Fibroblast of lung (primary cell): Measurements from ENCODE around the gene TBC1D21. TPM values are rescaled to one million over a fixed set of nuclear protein-coding genes. Genes with fewer than 3 reads are reported as not detected.
A peak's percentile ranks its signal among the peaks of the same experiment; 100 is the strongest.

Experiments used
- DNase-seq, 2 donors: peaks; one replicate each; pipeline versions ENCODE4 v3.0.0 to v3.0.0-alpha.2; 2010; ENCODE audit warnings: low read depth in 2 of 2
- H2AFZ ChIP-seq: 2 replicates; pipeline ENCODE4 v1.5.1; 2012; ENCODE audit warnings: low read length, control low read depth, inconsistent platforms
- H3K27ac ChIP-seq: 2 replicates; pipeline ENCODE4 v1.5.1; 2011; ENCODE audit warnings: low read length, control low read depth; ENCODE audit not compliant: insufficient read depth
- H3K27me3 ChIP-seq: 2 replicates; pipeline ENCODE4 v1.5.1; 2011; ENCODE audit warnings: mild to moderate bottlenecking, low read length; ENCODE audit not compliant: control insufficient read depth, insufficient read depth
- H3K36me3 ChIP-seq: 2 replicates; pipeline ENCODE4 v1.5.1; 2011; ENCODE audit warnings: low read length; ENCODE audit not compliant: control insufficient read depth, insufficient read depth
- H3K4me1 ChIP-seq: 2 replicates; pipeline ENCODE4 v1.5.1; 2011; ENCODE audit warnings: low read length; ENCODE audit not compliant: control insufficient read depth, insufficient read depth; ENCODE audit errors: extremely low read depth
- H3K4me2 ChIP-seq: 2 replicates; pipeline ENCODE4 v1.5.1; 2011; ENCODE audit warnings: low read length, control low read depth; ENCODE audit not compliant: insufficient read depth; ENCODE audit errors: extremely low read depth
- H3K4me3 ChIP-seq, 4 experiments: fragments of 200-600 bp in 1 of 4; sonication (generic) in 1 of 4; replicated peaks in 1 of 4; 2 replicates each; pipeline ENCODE4 v1.5.1; 2011 to 2016; ENCODE audit warnings: low read length in 4 of 4, low read depth in 3 of 4, mild to moderate bottlenecking in 3 of 4, control low read depth in 2 of 4, inconsistent platforms in 1 of 4, mixed read lengths in 1 of 4; ENCODE audit not compliant: insufficient read depth in 1 of 4; ENCODE audit errors: control extremely low read depth in 1 of 4
- H3K79me2 ChIP-seq: 2 replicates; pipeline ENCODE4 v1.5.1; 2012; ENCODE audit warnings: mild to moderate bottlenecking, low read length, inconsistent platforms; ENCODE audit not compliant: control insufficient read depth, insufficient read depth
- H3K9ac ChIP-seq: 2 replicates; pipeline ENCODE4 v1.5.1; 2011; ENCODE audit warnings: mild to moderate bottlenecking, low read length, control low read depth; ENCODE audit not compliant: insufficient read depth
- H3K9me3 ChIP-seq: 2 replicates; pipeline ENCODE4 v1.5.1; 2012; ENCODE audit warnings: low read depth, low read length; ENCODE audit not compliant: control insufficient read depth, insufficient read depth
- H4K20me1 ChIP-seq: 2 replicates; pipeline ENCODE4 v1.5.1; 2011; ENCODE audit warnings: low read length; ENCODE audit not compliant: control insufficient read depth, insufficient read depth; ENCODE audit errors: extremely low read depth
- EZH2 ChIP-seq: IDR thresholded peaks from 2 replicates; pipeline ENCODE4 v1.5.1; 2012; ENCODE audit warnings: low read length, control low read depth, mild to moderate bottlenecking; ENCODE audit errors: missing control alignments
- polyA plus RNA-seq, 2 donors: library from polyadenylated mRNA; depleted of rRNA in 1 of 2; stranded (reverse) in 1 of 2; unstranded in 1 of 2; fragments of >200 nt; gene quantifications; 2 replicates each; pipeline ENCODE4 v1.2.1, GENCODE V29; 2011 to 2012; ENCODE audit warnings: missing spikeins in 1 of 2
- total RNA-seq: library from RNA; depleted of rRNA; stranded (reverse); fragments of >200 nt; gene quantifications from 2 replicates; pipeline ENCODE4 v1.2.1, GENCODE V29; 2014
- TF ChIP-seq, protein P1 (sequence below), 2 donors: IDR thresholded peaks in 1 of 2; conservative IDR thresholded peaks in 1 of 2; 1 replicate in 1 of 2; 2 replicates in 1 of 2; pipeline ENCODE4 v1.5.1; 2011 to 2012; ENCODE audit warnings: low read length in 2 of 2, control low read depth in 1 of 2, inconsistent platforms in 1 of 2, low read depth in 1 of 2, mild to moderate bottlenecking in 1 of 2

The TBC1D21 gene
- total and polyA plus RNA-seq, 2 donors (not counting 1 experiment from before 2014, with no cell fraction given), result not detected

DNA sequence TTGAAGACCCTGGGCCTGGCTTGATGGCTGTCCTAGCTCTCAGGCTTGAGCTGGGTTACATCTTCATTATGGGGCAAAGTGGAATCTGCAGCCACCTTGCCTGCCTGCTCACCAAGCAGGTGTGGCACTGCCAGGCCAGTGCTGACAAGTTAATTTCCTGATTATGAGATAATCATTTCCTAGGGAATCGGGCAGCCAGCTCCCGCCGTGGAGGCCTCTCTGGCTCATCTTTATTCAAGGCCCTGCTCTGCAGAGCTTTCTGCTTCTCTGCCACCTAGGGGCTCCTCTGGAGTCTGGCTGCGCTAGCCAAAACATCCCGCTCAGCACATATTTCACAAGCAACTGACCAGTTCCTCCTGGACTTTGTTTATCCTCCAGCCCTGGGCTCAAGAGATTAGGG lies 62.8 kb downstream of the TBC1D21 start:
- H3K27ac ChIP-seq, result no peak overlapping the region

DNA sequence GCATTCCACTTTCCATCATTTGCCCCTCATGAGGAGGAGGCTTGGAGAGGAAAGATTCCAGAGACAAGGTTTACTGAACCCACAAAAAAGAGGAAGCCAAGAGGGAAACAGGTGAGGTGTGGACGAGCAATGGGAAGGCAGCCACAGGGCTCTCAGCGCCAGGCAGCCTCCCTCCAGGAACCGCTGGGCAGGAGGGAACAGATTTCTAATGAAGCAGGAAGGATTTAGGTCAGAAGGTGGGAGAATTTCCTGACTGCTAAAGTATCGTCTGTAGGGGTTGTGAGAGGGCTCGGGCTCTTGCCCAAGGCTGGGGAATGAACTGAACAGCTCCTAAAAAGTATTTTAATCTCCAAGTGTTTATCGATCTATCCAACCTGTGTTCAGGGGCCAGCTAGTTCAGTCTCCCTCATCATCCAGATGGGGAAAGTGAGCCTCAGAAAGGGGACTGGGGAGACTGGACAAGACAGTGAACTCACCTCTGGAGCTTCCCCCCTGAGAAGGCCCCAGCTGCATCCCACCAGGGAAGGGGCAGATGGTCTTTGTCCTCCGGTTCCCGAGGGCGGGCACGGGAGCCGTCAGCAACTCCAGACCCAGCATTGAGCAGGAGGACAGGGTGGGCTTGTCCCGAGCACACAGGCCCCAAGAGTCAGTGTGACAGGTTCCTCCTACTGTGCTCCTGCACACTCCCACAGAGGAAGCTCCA lies 63.4 kb downstream of the TBC1D21 start:
- Histone ChIP-seq H3K4me2 (peak overlapping the region; percentile 8), H3K4me3 (no peak overlapping the region), H3K9me3 (no peaks in the 10 kb centered on the region), H3K27me3 (no peaks in the 10 kb centered on the region), H3K36me3 (peaks cover 3% of the 10 kb centered on the region), H2AFZ (no peak overlapping the region), H3K9ac (no peak overlapping the region), H3K4me1 (peaks cover 22% of the 10 kb centered on the region), H3K27ac (no peak overlapping the region), H4K20me1 (no peaks in the 10 kb centered on the region), H3K79me2 (peaks cover 57% of the 10 kb centered on the region)
- DNase-seq, result no peak
- TF ChIP-seq EZH2, result no peak

More for the DNA sequence above, 62.8 kb downstream of the TBC1D21 start:
- H3K27me3 ChIP-seq, result no peaks in the 10 kb centered on the region
- H3K79me2 ChIP-seq, result peaks cover 63% of the 10 kb centered on the region
- H2AFZ ChIP-seq, result no peak overlapping the region
- H3K4me3 ChIP-seq, result no peak overlapping the region
- H3K36me3 ChIP-seq, result peaks cover 3% of the 10 kb centered on the region
- no peaks in the 10 kb centered on the region for H4K20me1 ChIP-seq
- H3K9me3 ChIP-seq, result no peaks in the 10 kb centered on the region
- H3K4me2 ChIP-seq, result no peak overlapping the region
- no peak overlapping the region for H3K9ac ChIP-seq
- peak; percentile 54 to 76 for DNase-seq
- H3K4me1 ChIP-seq, result peaks cover 20% of the 10 kb centered on the region
- no peak for TF ChIP-seq EZH2
- TF ChIP-seq, protein P1, sequence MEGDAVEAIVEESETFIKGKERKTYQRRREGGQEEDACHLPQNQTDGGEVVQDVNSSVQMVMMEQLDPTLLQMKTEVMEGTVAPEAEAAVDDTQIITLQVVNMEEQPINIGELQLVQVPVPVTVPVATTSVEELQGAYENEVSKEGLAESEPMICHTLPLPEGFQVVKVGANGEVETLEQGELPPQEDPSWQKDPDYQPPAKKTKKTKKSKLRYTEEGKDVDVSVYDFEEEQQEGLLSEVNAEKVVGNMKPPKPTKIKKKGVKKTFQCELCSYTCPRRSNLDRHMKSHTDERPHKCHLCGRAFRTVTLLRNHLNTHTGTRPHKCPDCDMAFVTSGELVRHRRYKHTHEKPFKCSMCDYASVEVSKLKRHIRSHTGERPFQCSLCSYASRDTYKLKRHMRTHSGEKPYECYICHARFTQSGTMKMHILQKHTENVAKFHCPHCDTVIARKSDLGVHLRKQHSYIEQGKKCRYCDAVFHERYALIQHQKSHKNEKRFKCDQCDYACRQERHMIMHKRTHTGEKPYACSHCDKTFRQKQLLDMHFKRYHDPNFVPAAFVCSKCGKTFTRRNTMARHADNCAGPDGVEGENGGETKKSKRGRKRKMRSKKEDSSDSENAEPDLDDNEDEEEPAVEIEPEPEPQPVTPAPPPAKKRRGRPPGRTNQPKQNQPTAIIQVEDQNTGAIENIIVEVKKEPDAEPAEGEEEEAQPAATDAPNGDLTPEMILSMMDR (conservative IDR thresholded peaks at IDR 0.05 in 1 of 2, IDR thresholded peaks at IDR 0.05 in 1 of 2; ENCODE audit: low read depth in 1 of 2, low read length in 2 of 2), result peak; percentile 39 to 56

DNA sequence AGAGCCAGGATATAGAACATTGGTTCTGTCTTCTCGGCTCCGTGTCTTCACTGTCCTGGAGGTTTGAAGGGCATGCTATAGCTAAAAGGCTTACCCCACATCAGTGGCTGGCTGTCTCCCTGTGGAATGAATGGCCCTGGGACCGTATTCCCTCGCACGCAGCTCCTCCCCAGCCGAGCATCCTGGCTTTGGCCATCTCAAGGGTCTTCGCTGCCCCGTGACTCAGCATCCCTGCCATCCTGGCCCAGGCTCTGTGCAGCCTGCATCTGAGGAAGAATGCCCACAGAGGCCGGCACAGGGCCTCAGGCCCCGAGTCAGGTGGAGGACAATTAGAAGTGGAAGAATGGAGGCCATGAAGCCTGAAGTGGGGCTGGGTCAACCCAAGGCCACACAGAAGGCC lies 63.9 kb downstream of the TBC1D21 start:
- peaks cover 53% of the 10 kb centered on the region for H3K79me2 ChIP-seq
- H3K27me3 ChIP-seq, result no peaks in the 10 kb centered on the region
- DNase-seq, result no peak
- peaks cover 2% of the 10 kb centered on the region for H3K36me3 ChIP-seq
- H3K9me3 ChIP-seq, result no peaks in the 10 kb centered on the region
- no peak overlapping the region for H3K4me2 ChIP-seq
- TF ChIP-seq, protein P1 (conservative IDR thresholded peaks at IDR 0.05 in 1 of 2, IDR thresholded peaks at IDR 0.05 in 1 of 2; ENCODE audit: low read depth in 1 of 2, low read length in 2 of 2), result no peak
- TF ChIP-seq EZH2, result no peak
- H2AFZ ChIP-seq, result no peak overlapping the region
- H3K27ac ChIP-seq, result no peak overlapping the region
- no peak overlapping the region for H3K4me3 ChIP-seq
- no peaks in the 10 kb centered on the region for H4K20me1 ChIP-seq
- no peak overlapping the region for H3K9ac ChIP-seq
- H3K4me1 ChIP-seq, result peaks cover 22% of the 10 kb centered on the region
